CD4-positive, alpha-beta T cell treated with Interleukin-4 for 1 hour (primary cell): ENCODE measurements around the gene CREG2.
A peak's percentile ranks its signal among the peaks of the same experiment; 100 is the strongest.
"Not testable (repeated sequence)": the region's sequence is repeated elsewhere in the genome, so short reads cannot be mapped to it uniquely, and the experiment has no call there.

Source experiments
- DNase-seq, 2 donors: peaks; one replicate each; pipeline ENCODE4 v3.0.0-alpha.2; 2020 to 2022

CREG2 gene

GRCh38 chr2:101371636-101372035 lies 15.7 kb downstream of the CREG2 start:
- no peak for DNase-seq

GRCh38 chr2:101369100-101369499 lies 18.2 kb downstream of the CREG2 start:
- DNase-seq = no peak

GRCh38 chr2:101368376-101368775 lies 18.9 kb downstream of the CREG2 start:
- no peak for DNase-seq

- no peak for DNase-seq
Measured at GRCh38 chr2:101367508-101367907, 19.8 kb downstream of the CREG2 start.

GRCh38 chr2:101364878-101365277 lies 22.4 kb downstream of the CREG2 start:
- no peak for DNase-seq

- no peak for DNase-seq
Measured at GRCh38 chr2:101362777-101363176, 24.5 kb downstream of the CREG2 start.

- peak in 1 of 2 donors; percentile 30 for DNase-seq
Measured at GRCh38 chr2:101362316-101362715, 25.0 kb downstream of the CREG2 start.

- peak; percentile 32 to 42 for DNase-seq
Measured at GRCh38 chr2:101361522-101361921, 25.8 kb downstream of the CREG2 start.

- DNase-seq = no peak
Measured at GRCh38 chr2:101361121-101361520, 26.2 kb downstream of the CREG2 start.

GRCh38 chr2:101360232-101360631 lies 27.1 kb downstream of the CREG2 start:
- DNase-seq = no peak

- no peak for DNase-seq
Measured at GRCh38 chr2:101359410-101359954, 27.8 kb downstream of the CREG2 start.

- DNase-seq = no peak
Measured at GRCh38 chr2:101357376-101357775, 29.9 kb downstream of the CREG2 start.

GRCh38 chr2:101356521-101356920 lies 30.8 kb downstream of the CREG2 start:
- no peak for DNase-seq

GRCh38 chr2:101356055-101356454 lies 31.2 kb downstream of the CREG2 start:
- DNase-seq = no peak

- no peak for DNase-seq
Measured at GRCh38 chr2:101355401-101356054, 31.8 kb downstream of the CREG2 start.

GRCh38 chr2:101354420-101355311 lies 32.6 kb downstream of the CREG2 start:
- no peak for DNase-seq

GRCh38 chr2:101352631-101353030 lies 34.7 kb downstream of the CREG2 start:
- not testable (repeated sequence) for DNase-seq

GRCh38 chr2:101351207-101351606 lies 36.1 kb downstream of the CREG2 start:
- DNase-seq = no peak

- peak; percentile 33 to 38 for DNase-seq
Measured at GRCh38 chr2:101349893-101350662, 37.2 kb downstream of the CREG2 start.

GRCh38 chr2:101348883-101349282 lies 38.4 kb downstream of the CREG2 start:
- no peak for DNase-seq

- DNase-seq = no peak
Measured at GRCh38 chr2:101346909-101347308, 40.4 kb downstream of the CREG2 start.

GRCh38 chr2:101344137-101344536 lies 43.2 kb downstream of the CREG2 start:
- no peak for DNase-seq

GRCh38 chr2:101342625-101343008 lies 44.7 kb downstream of the CREG2 start:
- DNase-seq = no peak
